HEK293T (cell line): ENCODE measurements around the gene BCL2.

Experiments
- FOXK2 ChIP-seq: fragments of 450-650 bp; IDR thresholded peaks from 2 replicates; pipeline ENCODE4 v1.6.1; 2016; ENCODE audit warnings: mild to moderate bottlenecking
- HDGF ChIP-seq: fragments of 450-650 bp; IDR thresholded peaks from 2 replicates; pipeline ENCODE4 v1.6.1; 2017; ENCODE audit warnings: antibody characterized with exemption, borderline replicate concordance
- SP1 ChIP-seq: fragments of 450-650 bp; IDR thresholded peaks from 2 replicates; pipeline ENCODE4 v1.6.1; 2017
- TARDBP ChIP-seq: fragments of 450-650 bp; IDR thresholded peaks from 2 replicates; pipeline ENCODE4 v1.6.1; 2016
- ZNF384 ChIP-seq: fragments of 450-650 bp; IDR thresholded peaks from 2 replicates; pipeline ENCODE4 v1.6.1; 2016

DNA sequence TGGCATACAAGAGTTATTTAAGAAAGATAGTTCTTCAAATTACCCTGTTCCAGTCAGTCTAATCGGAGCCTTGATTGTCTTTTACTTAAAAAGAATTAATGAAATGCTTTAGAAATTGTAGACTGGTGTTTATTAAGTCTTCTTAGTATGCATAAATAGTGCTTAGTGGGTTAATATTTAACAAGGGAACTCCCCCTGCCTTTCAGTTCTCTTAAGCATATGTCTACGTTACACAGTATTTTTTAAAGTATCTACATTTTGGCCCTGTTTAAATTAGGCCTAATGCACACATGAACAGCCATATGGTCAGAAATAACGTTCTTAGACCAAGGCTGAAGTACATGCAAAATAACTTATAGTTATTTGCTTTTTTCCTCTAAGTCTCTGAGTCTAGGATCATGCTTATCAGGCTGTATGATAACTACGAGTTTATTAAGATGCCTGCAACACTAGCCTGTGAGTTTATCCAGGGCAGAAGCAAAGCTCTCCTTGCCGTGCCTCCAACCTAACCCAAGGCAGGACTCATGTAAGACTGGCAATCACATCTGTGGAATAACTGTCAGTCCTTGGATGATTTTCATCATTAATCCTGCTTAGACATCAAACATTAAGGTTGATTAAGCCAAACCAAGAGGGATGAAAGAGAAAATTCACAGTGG lies 6.7 kb downstream of the BCL2 start:
- TF ChIP-seq ZNF384 (no peak), SP1 (no peak), HDGF (no peak), FOXK2 (no peak), TARDBP (no peak)
